ENCODE results near the gene ILKAP.

ILKAP gene

GRCh38 chr2:238202326-238203093 lies 985 bp downstream of the ILKAP start:
- Histone ChIP-seq H3K36me3 (no peaks in the 10 kb centered on the region), H3K4me1 (peaks cover 0 to 45% (median 26%) of the 10 kb centered on the region in 4 donors)
- DNase-seq = no peak

GRCh38 chr2:238190445-238190844 lies 13.1 kb downstream of the ILKAP start:
- Histone ChIP-seq H3K36me3 (peaks cover 84 to 95% (median 92%) of the 10 kb centered on the region in 3 donors), H3K9me3 (no peaks in the 10 kb centered on the region), H3K27ac (no peak overlapping the region), H3K4me1 (peaks cover 0 to 2% (median 0%) of the 10 kb centered on the region in 4 donors), H3K4me3 (no peak overlapping the region), H3K27me3 (no peaks in the 10 kb centered on the region)
- intact Hi-C loops (cut with DNase I; ENCODE audit: low total_unique reads) = loop anchor here (10.0 kb wide), 1 partner anchor 106 kb away; no protein-coding TSS in a partner anchor
- TF ChIP-seq CTCF (IDR thresholded peaks at IDR 0.05) = no peak
- DNase-seq = no peak

More at GRCh38 chr2:238202326-238203093, 985 bp downstream of the ILKAP start:
- TF ChIP-seq CTCF (IDR thresholded peaks at IDR 0.05) = no peak
- intact Hi-C loops (cut with DNase I; ENCODE audit: low total_unique reads) = no loop called here
- no peaks in the 10 kb centered on the region for H3K9me3 ChIP-seq
- peak overlapping the region; percentile 90 to 96 for H3K27ac ChIP-seq
- peak overlapping the region; percentile 63 to 94 for H3K4me3 ChIP-seq
- H3K27me3 ChIP-seq = no peaks in the 10 kb centered on the region

GRCh38 chr2:238187618-238188548 lies 15.6 kb downstream of the ILKAP start:
- DNase-seq = no peak
- Histone ChIP-seq H3K4me1 (no peaks in the 10 kb centered on the region), H3K27ac (no peak overlapping the region), H3K27me3 (no peaks in the 10 kb centered on the region), H3K36me3 (peaks cover 96 to 100% (median 99%) of the 10 kb centered on the region in 3 donors), H3K9me3 (no peaks in the 10 kb centered on the region), H3K4me3 (no peak overlapping the region)
- TF ChIP-seq CTCF (IDR thresholded peaks at IDR 0.05) = no peak
- intact Hi-C loops (cut with DNase I; ENCODE audit: low total_unique reads) = no loop called here

- Histone ChIP-seq H3K27ac (no peak overlapping the region), H3K27me3 (no peaks in the 10 kb centered on the region), H3K4me3 (no peak overlapping the region), H3K36me3 (peaks cover 99 to 100% (median 100%) of the 10 kb centered on the region in 3 donors), H3K9me3 (no peaks in the 10 kb centered on the region), H3K4me1 (no peaks in the 10 kb centered on the region)
- intact Hi-C loops (cut with DNase I; ENCODE audit: low total_unique reads) = no loop called here
- DNase-seq = no peak
- TF ChIP-seq CTCF (IDR thresholded peaks at IDR 0.05) = no peak
Observed at GRCh38 chr2:238183821-238184220, 19.7 kb downstream of the ILKAP start.

- Histone ChIP-seq H3K9me3 (no peaks in the 10 kb centered on the region), H3K27me3 (no peaks in the 10 kb centered on the region), H3K27ac (no peak overlapping the region), H3K36me3 (peaks cover 99 to 100% (median 100%) of the 10 kb centered on the region in 3 donors), H3K4me3 (no peak overlapping the region), H3K4me1 (no peaks in the 10 kb centered on the region)
- TF ChIP-seq CTCF (IDR thresholded peaks at IDR 0.05) = no peak
- no peak for DNase-seq
- intact Hi-C loops (cut with DNase I; ENCODE audit: low total_unique reads) = no loop called here
Observed at GRCh38 chr2:238182362-238182761, 21.1 kb downstream of the ILKAP start.

All from tibial artery (tissue), 4 donors.